Anterior cingulate cortex (tissue), 58 donors: ENCODE data around the gene ZNF630.
"Not testable (repeated sequence)": the region's sequence is repeated elsewhere in the genome, so short reads cannot be mapped to it uniquely, and the experiment has no call there.

Source experiments
- DNase-seq, 58 donors: peaks; one replicate each; lab custom pipeline; 2025; lab: John Stamatoyannopoulos, UW

ZNF630 gene

DNA sequence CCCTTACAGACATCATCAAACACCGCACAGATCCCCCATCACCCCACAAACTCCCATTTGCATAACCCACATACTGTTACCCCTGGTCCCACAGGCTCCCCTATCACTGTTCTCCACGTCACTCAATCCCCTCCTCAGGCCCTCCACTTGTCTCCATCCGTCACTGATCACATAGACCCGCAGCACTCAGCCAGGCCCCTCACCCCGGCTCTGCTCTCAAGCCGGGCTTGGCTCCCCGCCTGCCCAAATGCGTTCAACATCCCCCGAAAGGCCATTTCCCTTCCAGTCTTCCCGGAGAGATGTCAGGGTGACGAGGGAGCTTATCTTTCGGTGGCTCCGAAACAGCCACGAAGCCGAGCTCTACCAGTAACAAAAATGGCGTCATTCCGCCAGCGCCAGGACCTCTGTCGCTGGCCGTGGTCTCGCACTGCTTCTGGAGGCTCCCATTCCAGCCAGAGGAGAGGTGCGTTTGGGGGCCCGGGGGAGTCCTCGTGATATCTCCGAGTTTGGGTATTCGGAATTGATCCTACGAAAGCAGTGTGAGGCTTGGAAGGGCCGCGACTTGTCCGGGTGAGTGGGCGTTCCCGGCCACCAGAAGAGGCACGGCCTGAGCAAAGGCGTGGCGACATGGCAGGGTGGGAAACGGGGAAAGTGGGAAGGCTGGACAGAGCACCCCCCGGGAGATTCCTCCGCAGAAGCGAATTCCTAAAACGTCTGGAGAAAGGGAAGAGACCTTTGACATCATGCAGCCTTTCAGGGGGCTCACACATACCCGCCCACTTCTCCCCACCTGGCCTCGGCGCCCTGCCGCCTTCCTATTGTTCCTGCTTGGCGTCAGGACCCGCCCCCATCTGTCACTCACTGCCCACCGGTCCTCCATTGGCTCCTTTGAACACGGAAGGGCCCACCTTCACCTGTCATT lies at the start of gene ZNF630:
TSS of gene ZNF630 (minus strand) at position 577 of the 922 bp plus-strand sequence. CDS start 4,754 bp downstream, outside the sequence.
- DNase-seq, result peak; percentile 1 to 78 (median 41)

DNA sequence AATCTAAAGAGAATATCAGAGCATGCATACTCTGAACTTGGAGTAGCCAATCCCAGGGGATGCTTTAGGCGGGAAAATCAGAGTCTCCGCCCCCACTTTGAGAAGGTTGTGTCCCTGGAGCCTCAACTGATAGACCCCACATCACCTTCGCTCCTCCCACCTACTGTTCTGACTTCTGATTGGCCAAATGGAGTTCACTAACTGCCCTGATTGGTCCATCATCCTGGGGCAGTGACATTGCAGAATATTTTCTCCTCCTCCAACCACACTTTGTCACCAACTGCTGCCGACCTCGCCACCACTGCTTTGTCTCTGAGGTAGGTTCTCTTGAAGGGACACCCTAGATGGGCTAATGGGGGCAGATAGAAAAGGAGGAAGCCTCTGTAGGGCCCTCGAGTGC lies 36.3 kb upstream of the ZNF630 start:
- DNase-seq, result no peak

DNA sequence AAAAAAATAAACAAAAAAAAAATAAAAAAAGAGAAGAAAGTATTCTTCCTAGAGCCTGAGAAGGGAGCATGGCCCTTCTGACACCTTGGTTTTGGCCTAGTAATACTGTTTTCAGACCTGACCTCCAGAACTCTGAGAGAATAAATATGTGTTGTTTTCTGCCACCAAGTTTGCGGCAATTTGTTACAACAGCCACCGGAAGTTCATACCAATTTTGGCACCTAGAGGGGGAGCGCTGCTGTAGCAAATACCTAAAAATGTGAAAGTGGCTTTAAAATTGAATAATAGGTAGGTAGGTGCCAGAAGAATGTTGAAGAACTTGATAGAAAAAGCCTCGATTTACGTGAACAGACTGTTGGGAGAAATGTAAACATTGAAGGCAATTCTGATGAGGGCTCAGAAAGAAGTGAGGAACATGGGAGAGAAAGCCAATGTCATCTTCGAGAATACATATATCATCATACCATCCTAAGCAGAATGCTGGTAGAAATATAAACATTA lies 31.5 kb upstream of the ZNF630 start:
- DNase-seq, result no peak

DNA sequence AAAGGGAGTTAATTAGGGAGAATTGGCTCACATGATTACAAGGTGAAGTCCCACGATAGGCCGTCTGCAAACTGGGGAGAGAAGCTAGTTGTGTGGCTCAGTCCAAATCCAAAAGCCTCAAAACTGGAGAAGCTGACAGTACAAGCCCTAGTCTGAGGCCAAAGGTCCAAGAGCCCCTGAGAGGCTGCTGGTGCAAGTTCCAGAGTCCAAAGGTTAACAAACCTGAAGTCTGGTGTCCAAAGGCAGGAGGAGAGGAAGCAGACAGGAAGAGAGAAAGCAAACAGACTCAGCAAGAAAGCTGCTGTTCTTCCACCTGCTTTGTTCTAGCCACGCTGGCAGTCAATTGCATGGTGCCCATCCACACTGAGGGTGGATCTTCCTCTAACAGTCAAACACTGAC lies 30.0 kb upstream of the ZNF630 start:
- DNase-seq, result no peak

DNA sequence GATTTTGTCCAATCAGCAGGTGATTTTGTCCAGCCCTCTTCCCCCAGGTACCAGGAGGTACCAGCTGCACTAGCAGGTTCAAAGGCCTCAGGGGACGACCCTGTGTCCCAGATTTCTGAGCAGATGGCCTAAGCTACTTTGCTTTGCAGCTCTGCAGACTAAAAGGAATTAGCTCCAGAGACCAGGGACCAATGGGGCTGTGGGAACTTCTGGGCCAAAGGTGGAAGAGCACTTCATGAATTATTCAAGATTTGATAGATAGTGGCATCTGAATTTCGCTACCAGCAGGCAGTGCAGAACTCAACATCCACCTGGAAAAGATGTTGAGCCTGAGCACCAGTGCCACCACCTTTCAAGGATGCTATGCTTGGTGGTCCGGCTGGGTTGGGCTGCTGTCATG lies 21.1 kb upstream of the ZNF630 start:
- not testable (repeated sequence) for DNase-seq

DNA sequence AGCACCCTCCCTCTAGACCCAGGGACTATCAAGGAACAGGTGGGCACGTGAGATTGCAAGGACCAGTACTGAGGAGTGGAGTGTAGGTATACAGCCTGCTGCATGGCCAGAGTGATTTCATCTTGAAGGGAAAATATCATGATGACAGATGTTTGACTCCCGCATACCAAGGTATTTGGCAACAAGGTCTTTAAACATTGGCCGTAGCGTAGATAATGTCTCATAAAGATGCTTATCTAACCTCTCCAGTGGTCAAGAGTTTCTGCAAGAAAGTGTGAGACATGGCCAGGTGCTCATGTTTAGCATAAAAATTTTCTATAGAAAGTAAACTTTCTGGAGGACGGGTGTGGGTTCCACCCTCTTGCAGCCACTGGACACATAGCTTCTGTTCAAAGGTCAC lies 18.7 kb upstream of the ZNF630 start:
- DNase-seq, result no peak

DNA sequence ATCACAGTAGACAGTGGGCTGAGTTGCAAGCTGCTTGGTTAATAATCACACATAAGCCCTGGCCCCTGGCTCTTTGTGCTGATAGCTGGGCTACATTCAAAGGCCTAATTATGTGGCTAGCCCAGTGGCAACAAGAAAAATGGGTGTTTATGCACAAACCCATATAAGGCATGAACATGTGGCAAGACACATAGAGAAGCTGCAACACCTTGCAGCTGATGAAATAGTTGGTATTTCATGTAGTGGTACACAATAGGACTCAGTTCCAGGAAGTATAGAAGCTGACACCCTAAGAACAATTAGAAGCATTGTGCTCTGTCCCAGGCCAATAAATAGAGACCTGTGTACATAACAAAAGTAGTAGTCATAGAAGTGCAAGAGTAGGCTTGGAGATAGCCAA lies 14.6 kb upstream of the ZNF630 start:
- DNase-seq, result no peak

DNA sequence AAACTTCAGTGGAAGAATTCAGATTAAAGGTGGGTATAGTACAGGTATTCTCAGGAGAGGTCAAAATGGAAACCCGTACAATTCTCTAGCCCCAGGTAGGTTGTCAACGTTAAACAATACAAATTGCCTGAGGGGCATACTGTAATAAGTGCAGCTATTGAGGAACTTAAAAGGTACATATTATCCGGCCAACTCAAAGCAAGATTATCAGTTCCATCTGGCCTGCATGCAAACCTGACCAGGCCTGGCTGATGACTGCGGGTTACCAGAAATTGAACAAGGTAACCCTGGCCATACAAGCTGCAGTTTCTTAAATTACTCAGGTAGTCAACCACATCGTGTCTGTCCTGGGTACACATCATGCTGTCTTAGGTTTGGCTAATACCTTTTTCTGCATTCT lies 12.3 kb upstream of the ZNF630 start:
- no peak for DNase-seq

DNA sequence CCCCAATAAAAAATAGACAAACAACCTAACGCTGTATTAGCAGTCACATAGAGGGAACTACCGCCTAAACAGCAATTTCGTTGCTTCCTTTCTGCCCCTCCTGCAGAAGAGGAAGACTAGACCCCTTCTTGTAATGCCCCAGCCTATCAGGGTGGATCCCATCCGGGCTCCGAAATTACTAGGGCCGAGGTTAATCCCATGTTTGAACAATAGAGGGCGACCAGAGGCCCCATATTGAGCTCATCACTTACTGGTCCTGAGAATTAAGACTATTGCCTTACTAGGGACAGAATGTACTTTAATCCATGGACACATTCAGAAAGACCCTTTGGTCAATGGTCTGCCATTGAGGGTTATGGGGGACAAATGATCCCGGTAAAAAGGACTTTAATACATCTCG lies 11.8 kb upstream of the ZNF630 start:
- DNase-seq, result peak in 36 of 58 donors; percentile 0 to 50 (median 1)

DNA sequence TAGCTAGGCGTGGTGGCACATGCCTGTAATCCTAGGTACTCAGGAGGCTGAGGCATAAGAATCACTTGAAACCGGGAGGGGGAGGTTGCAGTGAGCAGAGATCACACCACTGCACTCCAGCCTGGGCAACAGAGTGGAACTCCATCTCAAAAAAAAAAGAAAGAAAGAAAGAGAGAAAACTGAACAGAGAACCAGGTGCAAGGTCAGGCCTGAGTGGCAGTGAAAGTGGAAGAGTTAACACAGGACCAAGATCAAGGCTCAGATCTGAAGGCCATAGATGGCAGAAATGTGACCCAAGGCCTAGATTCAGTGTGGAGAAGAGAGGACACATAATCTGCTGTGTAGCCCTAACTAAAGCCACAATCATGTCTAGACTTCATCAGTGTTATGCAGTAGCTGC lies 4.9 kb upstream of the ZNF630 start:
- DNase-seq, result no peak

DNA sequence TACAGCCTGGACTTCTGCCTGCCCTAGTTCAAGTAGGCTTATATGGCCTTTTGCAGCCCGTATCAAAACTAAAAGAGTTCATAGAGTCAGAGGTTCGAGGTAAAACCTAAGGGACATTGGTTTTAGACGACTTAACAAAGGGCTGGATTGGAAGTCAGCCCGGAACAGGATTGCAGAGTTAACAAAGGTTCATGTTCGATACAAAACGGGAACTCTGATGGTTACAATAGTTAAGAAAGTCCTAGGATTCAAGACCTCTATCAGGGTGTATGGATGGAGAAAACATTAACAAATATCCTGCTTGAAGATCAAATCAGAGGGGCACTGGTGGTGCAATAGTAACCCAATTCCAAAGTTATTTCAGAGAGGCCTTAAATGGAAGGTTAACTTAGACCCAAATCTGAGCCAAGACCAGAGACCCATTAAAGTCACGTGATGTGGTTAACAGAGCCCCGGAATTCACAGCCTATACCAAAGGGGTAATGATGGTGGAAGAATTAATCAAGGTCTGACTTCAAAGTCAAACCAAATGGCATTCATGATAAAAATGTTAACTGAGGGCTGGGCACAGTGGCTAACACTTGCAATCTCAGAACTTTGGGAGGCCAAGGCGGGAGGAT lies 656 bp upstream of the ZNF630 start:
- DNase-seq, result no peak

DNA sequence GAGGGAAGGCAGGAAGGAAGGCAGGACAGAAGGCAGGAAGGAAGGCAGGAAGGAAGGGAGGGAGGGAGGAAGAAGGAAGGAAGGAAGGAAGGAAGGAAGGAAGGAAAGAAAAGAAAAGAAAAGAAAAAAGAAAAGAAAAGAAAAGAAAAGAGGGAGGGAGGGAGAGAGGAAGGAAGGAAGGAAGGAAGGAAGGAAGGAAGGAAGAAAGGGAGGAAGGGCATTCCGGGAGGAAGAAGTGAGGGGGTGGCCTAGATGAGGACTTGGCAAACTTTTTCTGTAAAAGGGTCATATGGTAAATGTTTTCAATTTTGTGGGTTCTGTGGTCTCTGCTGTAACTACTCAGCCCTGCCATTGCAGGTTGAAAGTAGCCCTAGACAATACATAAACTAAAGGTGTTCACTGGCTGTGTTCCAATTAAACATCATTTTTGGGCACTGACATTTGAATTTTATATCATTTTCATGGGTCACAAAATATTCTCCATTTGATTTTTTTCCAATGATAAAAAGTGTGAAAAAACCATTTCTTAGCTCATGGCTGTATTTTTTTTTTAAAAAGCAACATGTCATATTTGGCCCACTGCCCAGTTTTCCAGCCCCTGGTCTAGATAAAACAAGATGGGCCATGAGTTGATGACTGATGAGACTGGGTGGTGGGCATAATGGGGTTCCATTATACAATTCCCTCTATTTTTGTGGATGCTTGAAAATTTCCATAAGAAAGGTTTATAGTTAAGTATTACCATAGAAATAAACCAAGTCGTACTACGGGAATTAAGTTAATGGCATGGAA lies 3.1 kb downstream of the ZNF630 start:
- DNase-seq, result no peak

DNA sequence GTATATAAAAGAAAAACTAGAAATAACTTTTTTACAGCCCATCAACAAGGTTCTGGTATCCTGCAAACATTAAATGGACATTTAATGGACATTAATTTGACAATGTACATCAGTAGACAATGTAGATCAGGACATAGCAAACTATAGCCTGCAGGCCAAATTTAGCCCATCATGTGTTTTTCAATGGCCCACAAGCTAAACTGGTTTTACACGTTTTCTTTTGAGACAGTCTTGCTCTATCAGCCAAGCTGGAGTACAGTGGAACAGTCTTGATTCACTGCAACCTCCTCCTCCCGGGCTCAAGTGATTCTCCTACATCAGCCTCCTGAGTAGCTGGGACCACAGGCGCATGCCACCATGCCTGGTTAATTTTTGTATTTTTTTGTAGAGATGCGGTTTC lies 7.2 kb downstream of the ZNF630 start:
- DNase-seq, result no peak

DNA sequence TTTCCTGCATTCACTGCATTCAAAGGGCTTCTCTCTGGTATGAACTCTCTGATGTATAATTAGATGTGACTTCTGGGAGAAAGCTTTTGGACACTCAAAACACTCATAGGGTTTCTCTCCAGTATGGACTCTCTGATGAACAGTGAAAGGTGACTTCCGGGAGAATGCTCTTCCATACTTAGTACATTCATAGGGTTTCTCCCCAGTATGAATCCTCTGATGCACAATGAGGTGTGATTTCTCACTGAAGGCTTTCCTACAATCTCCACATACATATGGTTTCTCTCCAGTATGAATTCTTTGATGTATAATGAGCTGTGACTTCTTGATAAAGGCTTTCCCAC lies 12.2 kb downstream of the ZNF630 start:
- DNase-seq, result no peak

DNA sequence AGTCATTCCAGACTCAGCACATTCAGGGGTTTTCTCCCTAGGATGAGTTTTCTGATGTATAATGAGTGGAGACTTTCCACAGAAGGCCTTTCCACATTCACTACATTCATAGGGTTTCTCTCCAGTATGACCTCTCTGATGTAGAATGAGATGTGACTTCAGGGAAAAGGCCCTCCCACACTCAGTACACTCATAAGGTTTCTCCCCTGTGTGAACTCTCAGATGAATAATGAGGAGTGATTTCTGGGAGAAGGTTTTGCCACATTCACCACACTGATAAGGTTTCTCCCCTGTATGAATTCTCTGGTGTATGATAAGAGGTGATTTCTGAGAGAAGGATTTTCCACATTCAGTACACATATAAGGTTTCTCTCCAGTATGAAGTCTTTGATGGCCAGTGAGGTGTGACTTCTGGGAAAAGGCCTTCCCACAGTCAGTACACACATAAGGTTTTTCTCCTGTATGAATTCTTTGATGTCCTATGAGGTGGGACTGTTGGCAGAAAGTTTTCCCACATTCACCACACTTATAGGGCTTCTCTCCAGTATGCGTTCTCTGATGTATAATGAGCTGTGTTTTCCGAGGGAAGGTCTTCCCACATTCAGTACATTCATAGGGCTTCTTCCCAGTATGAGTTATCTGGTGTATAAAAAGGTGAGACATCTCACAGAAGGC lies 12.7 kb downstream of the ZNF630 start:
- DNase-seq, result no peak

DNA sequence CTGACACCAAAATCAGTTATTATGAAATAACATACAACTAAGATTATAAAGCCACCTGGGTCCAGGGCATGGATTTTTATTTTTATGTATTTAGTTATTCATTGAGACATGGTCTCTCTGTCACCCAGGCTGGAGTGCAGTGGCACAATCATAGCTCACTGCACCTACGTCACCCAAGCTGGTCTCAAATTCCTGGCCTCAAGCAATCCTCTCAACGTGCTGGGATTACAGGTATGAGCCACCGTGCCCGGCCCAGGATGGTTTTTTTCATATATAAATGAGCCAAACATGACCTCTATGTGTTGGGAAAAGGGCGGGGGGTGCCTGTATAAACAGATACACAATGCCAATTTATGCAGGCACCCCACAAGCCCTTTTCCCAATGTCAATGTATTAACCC lies 24.6 kb downstream of the ZNF630 start:
- no peak for DNase-seq

DNA sequence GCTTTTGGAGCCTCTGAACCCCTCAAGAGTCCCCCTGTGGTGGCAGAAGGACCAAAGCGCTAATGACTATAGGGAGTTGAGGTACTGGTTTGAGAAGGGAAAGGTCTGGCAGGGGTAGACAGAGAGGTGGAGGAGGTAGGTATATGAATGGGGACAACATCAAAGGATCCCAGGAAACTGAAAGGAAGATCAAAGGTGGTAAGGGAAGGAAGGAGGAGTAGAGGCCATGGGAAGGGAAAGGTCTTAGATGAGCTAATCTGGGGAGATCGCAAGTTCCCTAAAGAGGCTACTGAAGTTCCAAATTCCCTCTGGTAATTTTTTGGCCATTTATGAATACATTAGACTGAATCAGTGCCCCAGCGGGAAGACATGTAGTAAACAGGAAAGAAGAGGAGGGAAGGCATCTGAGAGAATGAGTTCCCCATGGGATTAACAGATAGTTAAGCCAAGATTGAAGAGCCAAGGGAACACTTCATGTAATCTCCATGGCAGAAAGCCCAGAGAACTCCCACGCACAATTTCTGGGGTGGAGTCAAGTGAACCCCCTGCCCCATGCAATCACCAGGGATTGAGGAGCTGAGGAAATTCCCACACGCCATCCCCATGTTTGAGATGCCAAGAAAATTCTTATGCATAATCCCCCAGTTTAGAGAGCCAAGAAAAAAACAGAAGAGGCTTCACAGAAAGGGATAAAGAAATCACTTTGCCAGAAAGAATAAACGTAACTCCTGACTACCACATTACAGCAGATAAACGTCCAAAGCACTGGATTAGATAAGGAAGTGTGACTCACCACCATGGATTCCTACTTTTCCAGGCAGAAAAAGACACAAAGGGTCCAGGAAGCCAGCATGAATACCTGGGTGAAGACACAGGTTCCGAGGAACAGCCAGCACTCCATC lies 25.8 kb downstream of the ZNF630 start:
- DNase-seq, result no peak

DNA sequence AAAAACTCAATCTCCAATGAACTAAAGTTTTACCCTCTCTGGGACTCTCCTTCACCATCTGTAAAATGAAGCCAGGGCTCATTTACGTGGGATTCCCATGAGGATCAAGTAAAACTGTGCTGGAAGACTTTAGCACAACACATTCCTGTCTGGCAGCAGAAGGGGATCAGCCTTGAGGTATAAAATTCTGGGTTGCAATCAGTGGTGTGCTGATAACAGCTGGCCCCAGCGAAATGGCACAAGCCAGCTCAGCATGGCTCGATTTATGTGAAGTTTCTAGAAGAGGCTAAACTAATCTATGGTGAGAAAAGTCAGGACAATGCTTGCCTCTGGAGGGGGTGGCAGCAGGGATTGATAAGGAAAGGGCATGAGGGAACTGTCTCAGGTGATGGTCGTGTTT lies 28.4 kb downstream of the ZNF630 start:
- DNase-seq, result no peak

DNA sequence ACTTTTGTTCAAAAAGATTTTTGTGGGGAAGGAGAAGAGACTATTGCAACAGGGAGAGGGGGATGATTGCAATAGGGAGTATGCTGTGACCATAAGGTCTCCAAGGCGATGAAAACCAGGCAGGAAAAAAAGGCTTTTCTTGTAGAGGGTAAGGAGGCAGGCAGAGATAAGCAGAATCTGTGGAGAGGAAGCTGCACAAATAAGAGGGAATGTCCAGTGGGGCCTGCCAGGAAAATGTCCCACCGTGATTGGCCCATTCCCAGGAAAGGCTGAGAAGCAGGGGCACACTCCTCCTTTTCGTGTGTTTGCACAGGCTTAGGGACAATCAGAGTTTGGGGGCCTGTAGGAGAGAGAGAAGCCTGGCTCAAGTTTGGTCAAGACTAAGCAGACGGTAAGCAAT lies 35.5 kb downstream of the ZNF630 start:
- DNase-seq, result no peak
